A549 (cell line): ENCODE data around the gene TYMS. TPM values are rescaled to one million over a fixed set of nuclear protein-coding genes. Genes with fewer than 3 reads are reported as not detected.

ENCODE experiments used
- ATAC-seq, 2 experiments: fragments of 200-7000 bp in 1 of 2; fragments of >200 bp in 1 of 2; cut with Nextera tagmentation in 1 of 2; cut with Tn5 transposase in 1 of 2; 3 replicates each; pipeline versions ENCODE4 v1.8.0 to v1.9.1; 2018 to 2020; ENCODE audit warnings: mild to moderate bottlenecking in 1 of 2, moderate library complexity in 1 of 2
- CTCF ChIA-PET: fragments of 300-600 bp; sonication (Branson Sonifier 250); formaldehyde crosslinking; extraction: SDS; loops from one replicate; lab custom pipeline; 2021; ENCODE audit warnings: antibody characterized with exemption, inconsistent platforms; lab: Yijun Ruan, JAX
- POLR2A ChIA-PET: fragments of 350-600 bp; formaldehyde crosslinking; extraction: SDS; loops from one replicate; lab custom pipeline; 2021; ENCODE audit warnings: antibody characterized with exemption, inconsistent platforms; lab: Yijun Ruan, JAX
- DNase-seq, 2 experiments: peaks; one replicate each; pipeline versions ENCODE4 v3.0.0 to v3.0.0-alpha.2; 2011 to 2016; ENCODE audit warnings: low read depth in 1 of 2, low spot score in 1 of 2
- FAIRE-seq: peaks from 2 replicates; lab custom pipeline; 2011; peaks lifted over from hg19 to GRCh38; lab: Jason Lieb, UNC
- H3K27ac ChIP-seq, 2 experiments: fragments of >200 bp; sonication (Bioruptor Twin); formaldehyde crosslinking; 3 replicates each; pipeline ENCODE4 v1.5.1; 2016 to 2017
- H3K4me1 ChIP-seq: fragments of >200 bp; sonication (Bioruptor Twin); formaldehyde crosslinking; 3 replicates; pipeline ENCODE4 v1.6.1; 2016
- H3K4me2 ChIP-seq: fragments of >200 bp; sonication (Bioruptor Twin); formaldehyde crosslinking; 3 replicates; pipeline ENCODE4 v1.6.1; 2016
- H3K4me3 ChIP-seq: fragments of >200 bp; sonication (Bioruptor Twin); formaldehyde crosslinking; 3 replicates; pipeline ENCODE4 v1.5.1; 2016
- H3K9me3 ChIP-seq: fragments of >200 bp; sonication (Bioruptor Twin); formaldehyde crosslinking; 3 replicates; pipeline ENCODE4 v1.6.1; 2016
- BCL3 ChIP-seq: fragments of >200 bp; sonication (Bioruptor Twin); formaldehyde crosslinking; IDR thresholded peaks from 3 replicates; pipeline ENCODE4 v1.6.1; 2016
- BHLHE40 ChIP-seq: IDR thresholded peaks from 2 replicates; pipeline ENCODE4 v1.6.1; 2012; ENCODE audit warnings: low read depth, low read length, inconsistent platforms
- CBX2 ChIP-seq: fragments of 200-600 bp; sonication (generic); IDR thresholded peaks from 2 replicates; pipeline ENCODE4 v1.6.1; 2016; ENCODE audit warnings: low read depth, mild to moderate bottlenecking, borderline replicate concordance
- CEBPB ChIP-seq, 2 experiments: fragments of >200 bp in 1 of 2; sonication (Bioruptor Twin) in 1 of 2; formaldehyde crosslinking in 1 of 2; IDR thresholded peaks; 2 replicates each; pipeline ENCODE4 v1.6.1; 2012 to 2016
- CHD2 ChIP-seq: fragments of 150-350 bp; IDR thresholded peaks from 2 replicates; pipeline ENCODE4 v1.6.1; 2014; ENCODE audit warnings: low read length; ENCODE audit not compliant: partially characterized antibody
- CHD4 ChIP-seq: fragments of 200-600 bp; sonication (generic); IDR thresholded peaks from 2 replicates; pipeline ENCODE4 v1.6.1; 2016; ENCODE audit warnings: antibody characterized with exemption, mild to moderate bottlenecking, borderline replicate concordance
- FOSB ChIP-seq: fragments of 250-450 bp; sonication (Bioruptor Pico); IDR thresholded peaks from 2 replicates; pipeline ENCODE4 v1.5.0; 2020; ENCODE audit warnings: mild to moderate bottlenecking, moderate library complexity
- FOSL2 ChIP-seq, 2 experiments: fragments of 450-650 bp in 1 of 2; fragments of >200 bp in 1 of 2; sonication (Bioruptor Twin) in 1 of 2; formaldehyde crosslinking; IDR thresholded peaks; 2 replicates each; pipeline versions ENCODE4 v1.5.0 to v1.6.1; 2016 to 2020; ENCODE audit warnings: mild to moderate bottlenecking in 1 of 2, moderate library complexity in 1 of 2
- GATA3 ChIP-seq: IDR thresholded peaks from 2 replicates; pipeline ENCODE4 v1.6.1; 2012; ENCODE audit warnings: borderline replicate concordance
- HDAC2 ChIP-seq: fragments of 200-600 bp; sonication (generic); IDR thresholded peaks from 2 replicates; pipeline ENCODE4 v1.6.1; 2016
- KDM5A ChIP-seq: fragments of 200-600 bp; sonication (generic); IDR thresholded peaks from 2 replicates; pipeline ENCODE4 v1.6.1; 2016; ENCODE audit warnings: antibody characterized with exemption, mild to moderate bottlenecking
- MAZ ChIP-seq: fragments of 150-350 bp; IDR thresholded peaks from 2 replicates; pipeline ENCODE4 v1.6.1; 2014; ENCODE audit warnings: antibody characterized with exemption, low read depth, low read length, borderline replicate concordance
- NPAS2 ChIP-seq: fragments of 250-450 bp; sonication (Bioruptor Pico); IDR thresholded peaks from 2 replicates; pipeline ENCODE4 v1.8.0; 2022; ENCODE audit warnings: mild to moderate bottlenecking, moderate library complexity, borderline replicate concordance
- POLR2AphosphoS2 ChIP-seq: conservative IDR thresholded peaks from 2 replicates; pipeline ENCODE4 v1.6.1; 2012; ENCODE audit warnings: low read length, improper control_type of control experiment, inconsistent platforms
- RFX5 ChIP-seq: fragments of 450-650 bp; IDR thresholded peaks from 2 replicates; pipeline ENCODE4 v1.7.1; 2014; ENCODE audit warnings: antibody characterized with exemption, mild to moderate bottlenecking, moderate library complexity
- SMC3 ChIP-seq: fragments of >200 bp; sonication (Bioruptor Twin); formaldehyde crosslinking; IDR thresholded peaks from 3 replicates; pipeline ENCODE4 v1.6.1; 2018; ENCODE audit warnings: inconsistent platforms
- SREBF2 ChIP-seq: fragments of 450-650 bp; IDR thresholded peaks from 2 replicates; pipeline ENCODE4 v1.6.1; 2014; ENCODE audit warnings: mild to moderate bottlenecking, moderate library complexity
- TFCP2L1 ChIP-seq: fragments of 250-450 bp; sonication (Bioruptor Pico); IDR thresholded peaks from 2 replicates; pipeline ENCODE4 v1.5.0; 2021; ENCODE audit warnings: mild to moderate bottlenecking
- TP53 ChIP-seq: fragments of 250-450 bp; sonication (Bioruptor Pico); IDR thresholded peaks from 2 replicates; pipeline ENCODE4 v1.5.0; 2021; ENCODE audit warnings: mild to moderate bottlenecking, moderate library complexity
- ZC3H11A ChIP-seq: fragments of 450-650 bp; IDR thresholded peaks from 2 replicates; pipeline ENCODE4 v1.6.1; 2014; ENCODE audit warnings: antibody characterized with exemption, mild to moderate bottlenecking
- ZFP36 ChIP-seq: fragments of 450-650 bp; IDR thresholded peaks from 2 replicates; pipeline ENCODE4 v1.6.1; 2014; ENCODE audit warnings: borderline replicate concordance; ENCODE audit not compliant: partially characterized antibody
- WGBS: methylation state at CpG from one replicate; pipeline ENCODE4 v1.1.6; 2017; ENCODE audit errors: missing lambda C conversion rate; 5-methylcytosine and 5-hydroxymethylcytosine counted together
- polyA plus RNA-seq, 4 experiments: library from polyadenylated mRNA; depleted of rRNA in 3 of 4; stranded (reverse); fragments of >200 nt; fragmentation: RNase III in 1 of 4; extraction: RNeasy Plus Mini Kit Qiagen cat#74134 plus additional on column Dnase treatment in 1 of 4; gene quantifications; 2 replicates in 3 of 4; 3 replicates in 1 of 4; pipeline ENCODE4 v1.2.3, GENCODE V29; 2011 to 2017
- TF ChIP-seq, protein P1 (sequence below): fragments of 200-600 bp; sonication (generic); IDR thresholded peaks from 2 replicates; pipeline ENCODE4 v1.6.1; 2016; ENCODE audit warnings: antibody characterized with exemption, mild to moderate bottlenecking, moderate library complexity
- TF ChIP-seq, protein P2 (sequence below): fragments of 250-450 bp; sonication (Bioruptor Pico); IDR thresholded peaks from 2 replicates; pipeline ENCODE4 v1.5.0; 2020; ENCODE audit warnings: low read depth, mild to moderate bottlenecking, moderate library complexity
- TF ChIP-seq, protein P3 (sequence below): IDR thresholded peaks from 2 replicates; pipeline ENCODE4 v1.6.1; 2012
- TF ChIP-seq, protein P4 (sequence below): fragments of >200 bp; sonication (Bioruptor Twin); formaldehyde crosslinking; IDR thresholded peaks from 2 replicates; pipeline ENCODE4 v1.6.1; 2016

Gene TYMS
- polyA plus RNA-seq, 2 of the 4 experiments (the other 2 are of a cell fraction), result 118 to 173 TPM

- H3K27ac ChIP-seq, result no peak overlapping the region
- no peak for TF ChIP-seq RFX5
- no peak for TF ChIP-seq ZFP36
- H3K9me3 ChIP-seq, result no peaks in the 10 kb centered on the region
- ATAC-seq (no peak), DNase-seq (peak in 1 of 2 experiments; percentile 20), FAIRE-seq (no peak)
- 93% methylated on average over 3 of the region's 3 CpGs for WGBS
- H3K4me2 ChIP-seq, result no peak overlapping the region
- CTCF ChIA-PET, result no interaction called here
- POLR2A ChIA-PET, result no interaction called here
- no peak overlapping the region for H3K4me3 ChIP-seq
- peaks cover 10% of the 10 kb centered on the region; the same call in 1 of the 3 replicates for H3K4me1 ChIP-seq
Measured at GRCh38 chr18:685438-685837, 28.0 kb downstream of the TYMS start.

- POLR2A ChIA-PET, result no interaction called here
- TF ChIP-seq CHD2, result no peak
- TF ChIP-seq BCL3, result no peak
- TF ChIP-seq TP53 (CRISPR knock-in tag), result no peak
- TF ChIP-seq, protein P1, sequence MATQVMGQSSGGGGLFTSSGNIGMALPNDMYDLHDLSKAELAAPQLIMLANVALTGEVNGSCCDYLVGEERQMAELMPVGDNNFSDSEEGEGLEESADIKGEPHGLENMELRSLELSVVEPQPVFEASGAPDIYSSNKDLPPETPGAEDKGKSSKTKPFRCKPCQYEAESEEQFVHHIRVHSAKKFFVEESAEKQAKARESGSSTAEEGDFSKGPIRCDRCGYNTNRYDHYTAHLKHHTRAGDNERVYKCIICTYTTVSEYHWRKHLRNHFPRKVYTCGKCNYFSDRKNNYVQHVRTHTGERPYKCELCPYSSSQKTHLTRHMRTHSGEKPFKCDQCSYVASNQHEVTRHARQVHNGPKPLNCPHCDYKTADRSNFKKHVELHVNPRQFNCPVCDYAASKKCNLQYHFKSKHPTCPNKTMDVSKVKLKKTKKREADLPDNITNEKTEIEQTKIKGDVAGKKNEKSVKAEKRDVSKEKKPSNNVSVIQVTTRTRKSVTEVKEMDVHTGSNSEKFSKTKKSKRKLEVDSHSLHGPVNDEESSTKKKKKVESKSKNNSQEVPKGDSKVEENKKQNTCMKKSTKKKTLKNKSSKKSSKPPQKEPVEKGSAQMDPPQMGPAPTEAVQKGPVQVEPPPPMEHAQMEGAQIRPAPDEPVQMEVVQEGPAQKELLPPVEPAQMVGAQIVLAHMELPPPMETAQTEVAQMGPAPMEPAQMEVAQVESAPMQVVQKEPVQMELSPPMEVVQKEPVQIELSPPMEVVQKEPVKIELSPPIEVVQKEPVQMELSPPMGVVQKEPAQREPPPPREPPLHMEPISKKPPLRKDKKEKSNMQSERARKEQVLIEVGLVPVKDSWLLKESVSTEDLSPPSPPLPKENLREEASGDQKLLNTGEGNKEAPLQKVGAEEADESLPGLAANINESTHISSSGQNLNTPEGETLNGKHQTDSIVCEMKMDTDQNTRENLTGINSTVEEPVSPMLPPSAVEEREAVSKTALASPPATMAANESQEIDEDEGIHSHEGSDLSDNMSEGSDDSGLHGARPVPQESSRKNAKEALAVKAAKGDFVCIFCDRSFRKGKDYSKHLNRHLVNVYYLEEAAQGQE, result no peak
- no peak for TF ChIP-seq CHD4
- no peak for TF ChIP-seq NPAS2 (CRISPR knock-in tag)
- TF ChIP-seq TFCP2L1 (CRISPR knock-in tag), result no peak
- TF ChIP-seq, protein P2, sequence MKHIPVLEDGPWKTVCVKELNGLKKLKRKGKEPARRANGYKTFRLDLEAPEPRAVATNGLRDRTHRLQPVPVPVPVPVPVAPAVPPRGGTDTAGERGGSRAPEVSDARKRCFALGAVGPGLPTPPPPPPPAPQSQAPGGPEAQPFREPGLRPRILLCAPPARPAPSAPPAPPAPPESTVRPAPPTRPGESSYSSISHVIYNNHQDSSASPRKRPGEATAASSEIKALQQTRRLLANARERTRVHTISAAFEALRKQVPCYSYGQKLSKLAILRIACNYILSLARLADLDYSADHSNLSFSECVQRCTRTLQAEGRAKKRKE, result no peak
- no peak for TF ChIP-seq ZFP36
- TF ChIP-seq SMC3, result no peak
- no peak for TF ChIP-seq CEBPB (IDR thresholded peaks at IDR 0.05)
- no peak for TF ChIP-seq ZC3H11A
- no peak for TF ChIP-seq POLR2AphosphoS2
- TF ChIP-seq, protein P3, sequence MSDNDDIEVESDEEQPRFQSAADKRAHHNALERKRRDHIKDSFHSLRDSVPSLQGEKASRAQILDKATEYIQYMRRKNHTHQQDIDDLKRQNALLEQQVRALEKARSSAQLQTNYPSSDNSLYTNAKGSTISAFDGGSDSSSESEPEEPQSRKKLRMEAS, result no peak
- TF ChIP-seq FOSB (CRISPR knock-in tag), result no peak
- TF ChIP-seq, all 56 proteins: peak for 0
- no peak overlapping the region for H3K4me2 ChIP-seq
- H3K4me3 ChIP-seq, result no peak overlapping the region
- DNase-seq (no peak), FAIRE-seq (no peak), ATAC-seq (peak; percentile 45 to 54; a peak in 3 of 6 replicates)
- peaks cover 10% of the 10 kb centered on the region; the same call in 1 of the 3 replicates for H3K4me1 ChIP-seq
- H3K27ac ChIP-seq, result no peak overlapping the region
- CTCF ChIA-PET, result no interaction called here
- no peaks in the 10 kb centered on the region for H3K9me3 ChIP-seq
- 83% methylated on average over 9 of the region's 11 CpGs for WGBS
Measured at GRCh38 chr18:686339-687111, 29.1 kb downstream of the TYMS start.

- H3K4me1 ChIP-seq, result peaks cover 7% of the 10 kb centered on the region; the same call in 1 of the 3 replicates
- no peak for TF ChIP-seq CBX2
- TF ChIP-seq FOSL2 (IDR thresholded peaks at IDR 0.05), result no peak
- no peak for TF ChIP-seq FOSL2 (CRISPR knock-in tag; IDR thresholded peaks at IDR 0.05)
- TF ChIP-seq GATA3, result no peak
- no peak for TF ChIP-seq CHD2
- TF ChIP-seq KDM5A, result no peak
- TF ChIP-seq SREBF2, result no peak
- no peak for TF ChIP-seq MAZ
- TF ChIP-seq, protein P4, sequence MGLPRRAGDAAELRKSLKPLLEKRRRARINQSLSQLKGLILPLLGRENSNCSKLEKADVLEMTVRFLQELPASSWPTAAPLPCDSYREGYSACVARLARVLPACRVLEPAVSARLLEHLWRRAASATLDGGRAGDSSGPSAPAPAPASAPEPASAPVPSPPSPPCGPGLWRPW, result no peak
- TF ChIP-seq BHLHE40, result no peak
- no peak for TF ChIP-seq HDAC2
- ChIA-PET POLR2A (no interaction called here), CTCF (no interaction called here)
- no peak for FAIRE-seq
- no peak for ATAC-seq
- H3K9me3 ChIP-seq, result no peaks in the 10 kb centered on the region
- no peak for DNase-seq
- WGBS, result 79% methylated on average over 5 of the region's 5 CpGs
- no peak overlapping the region for H3K4me3 ChIP-seq
- H3K4me2 ChIP-seq, result no peak overlapping the region
- no peak overlapping the region for H3K27ac ChIP-seq
Measured at GRCh38 chr18:688323-688722, 30.9 kb downstream of the TYMS start.
